Prostate gland (tissue), 2 donors: ENCODE measurements around the gene FGFBP2. TPM values are rescaled to one million over a fixed set of nuclear protein-coding genes. Genes with fewer than 3 reads are reported as not detected.

Experiments used
- total RNA-seq, 2 donors: library from RNA; depleted of rRNA; stranded (reverse); fragments of >200 nt; gene quantifications; one replicate each; pipeline ENCODE4 v1.1.0, GENCODE V29; 2016

Gene FGFBP2
- total RNA-seq, 2 donors from 2014 or later: 78.8 TPM; not detected in 1

Other genes with a start within 250 kb of the FGFBP2 start
- gene CD38, start 184.8 kb downstream of the FGFBP2 start, total RNA-seq: 1 to 10 TPM; 4.6 to 9.9 TPM
- 1 to 10 TPM; 1.1 to 1.4 TPM for gene FGFBP1, start 24.4 kb downstream of the FGFBP2 start, total RNA-seq
- 1 to 10 TPM; 5.7 to 9.7 TPM for gene PROM1, start 120.8 kb upstream of the FGFBP2 start, total RNA-seq